DLD1 (cell line): ENCODE data around the gene EMD.
"Not testable (repeated sequence)": the region's sequence is repeated elsewhere in the genome, so short reads cannot be mapped to it uniquely, and the experiment has no call there.

Source experiments
- in situ Hi-C: cut with HindIII; loops from 2 replicates; pipeline ENCODE4 v1.10.0; 2017; ENCODE audit warnings: low sequenced_read_pairs

EMD gene

DNA sequence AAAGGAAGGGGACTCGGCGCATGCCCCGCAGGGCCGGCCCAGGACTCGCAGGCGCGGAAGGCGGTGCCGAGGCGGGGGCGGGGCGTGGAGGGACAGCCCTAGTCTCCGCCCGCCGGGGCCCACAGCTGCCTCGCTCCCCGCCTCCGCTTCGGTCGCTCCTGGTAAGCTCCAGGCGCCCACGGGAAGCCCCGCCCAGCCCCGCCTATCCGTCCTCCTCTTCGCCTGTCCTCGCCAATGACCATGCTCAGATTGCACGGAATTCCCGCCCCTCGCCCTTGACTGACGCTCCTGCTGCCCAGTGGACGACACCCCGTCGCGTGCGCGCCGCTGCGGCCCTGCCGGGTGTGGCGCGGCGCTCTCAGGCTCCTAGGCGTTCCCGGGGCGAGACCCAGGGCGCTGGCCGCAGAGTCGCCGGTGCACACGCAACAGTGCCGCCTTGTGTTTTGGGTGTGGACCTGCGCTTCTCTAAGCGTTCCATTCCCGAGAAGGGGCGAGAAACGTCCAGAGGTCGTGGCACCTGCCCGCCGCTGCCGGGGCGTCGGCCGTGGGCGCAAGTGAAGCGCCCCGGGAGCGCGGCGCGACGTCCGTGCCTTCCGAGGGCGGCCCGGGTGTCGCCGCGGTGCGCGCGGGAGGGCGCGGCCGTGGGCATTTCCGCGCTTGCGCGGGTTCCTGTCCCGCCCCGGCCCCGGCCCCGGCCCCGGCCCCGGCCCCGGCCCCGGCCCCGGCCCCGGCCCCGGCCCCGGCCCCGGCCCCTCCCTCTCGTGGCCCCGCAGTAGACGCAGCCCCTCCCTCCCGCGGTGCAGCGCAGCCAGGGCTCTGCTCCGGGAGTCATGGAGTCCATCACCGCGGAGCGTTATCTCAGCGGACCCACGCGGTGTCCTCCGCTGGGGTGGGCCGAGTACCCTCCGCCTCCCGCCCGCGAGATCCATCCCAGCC is 11.0 kb downstream of the EMD start:
- in situ Hi-C loops = not testable (repeated sequence)

DNA sequence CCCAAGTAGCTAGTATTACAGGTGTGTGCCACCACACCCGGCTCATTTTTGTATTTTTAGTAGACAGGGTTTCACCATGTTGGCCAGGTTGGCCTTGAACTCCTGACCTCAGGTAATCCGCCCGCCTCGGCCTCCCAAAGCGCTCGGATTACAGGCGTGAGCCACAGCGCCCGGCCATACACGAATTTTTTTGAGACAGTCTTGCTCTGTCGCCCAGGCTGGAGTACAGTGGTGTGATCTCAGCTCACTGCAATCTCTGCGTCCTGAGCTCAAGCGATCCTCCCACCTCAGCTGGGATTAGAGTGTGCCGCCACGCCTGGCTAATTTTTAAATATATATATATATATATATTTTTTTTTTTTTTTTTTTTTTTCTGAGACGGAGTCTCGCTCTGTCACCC is 17.3 kb downstream of the EMD start:
- in situ Hi-C loops = not testable (repeated sequence)

DNA sequence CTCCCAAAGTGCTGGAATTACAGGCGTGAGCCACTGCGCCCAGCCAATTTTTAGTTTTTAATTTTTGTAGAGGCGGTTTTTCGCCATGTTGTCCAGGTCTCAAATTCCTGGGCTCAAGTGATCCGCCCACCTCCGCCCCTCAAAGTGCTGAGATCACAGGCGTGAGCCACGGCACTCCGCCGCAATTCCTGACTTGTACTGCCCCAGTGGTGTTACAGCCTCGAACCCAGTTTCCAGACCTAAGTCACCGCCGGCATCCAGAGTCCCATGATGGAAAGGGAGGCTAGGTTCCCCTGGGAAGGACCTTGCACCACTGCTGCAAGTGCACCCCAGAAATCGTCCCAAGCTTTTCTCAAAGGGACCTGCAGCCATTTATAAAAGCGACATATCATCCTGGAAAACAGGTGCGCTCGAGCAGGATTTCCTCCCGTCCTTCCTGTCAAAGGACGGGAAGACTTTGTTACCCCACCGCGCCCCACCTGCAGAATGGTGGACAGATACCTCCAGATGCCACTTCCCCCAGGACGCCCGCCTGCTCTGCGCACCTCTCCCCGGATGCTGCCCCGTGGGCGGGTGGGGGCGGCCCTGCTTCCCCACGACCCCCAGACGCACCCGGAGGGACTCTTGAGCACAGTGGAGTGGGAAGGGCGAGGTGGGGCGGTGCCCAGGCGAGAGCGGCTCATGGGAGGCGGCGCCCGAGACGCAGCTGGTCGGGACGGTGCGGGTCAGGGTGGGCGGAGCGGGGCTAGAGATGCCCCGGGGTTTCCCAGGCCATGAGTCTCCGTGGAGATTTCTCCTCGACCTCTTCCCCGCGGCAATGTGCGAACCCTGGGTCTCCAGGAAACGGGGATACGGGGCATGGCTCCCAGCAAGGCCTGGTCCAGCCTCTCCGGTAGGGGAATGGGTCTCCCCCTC is 18.1 kb downstream of the EMD start:
- in situ Hi-C loops = no loop called here

DNA sequence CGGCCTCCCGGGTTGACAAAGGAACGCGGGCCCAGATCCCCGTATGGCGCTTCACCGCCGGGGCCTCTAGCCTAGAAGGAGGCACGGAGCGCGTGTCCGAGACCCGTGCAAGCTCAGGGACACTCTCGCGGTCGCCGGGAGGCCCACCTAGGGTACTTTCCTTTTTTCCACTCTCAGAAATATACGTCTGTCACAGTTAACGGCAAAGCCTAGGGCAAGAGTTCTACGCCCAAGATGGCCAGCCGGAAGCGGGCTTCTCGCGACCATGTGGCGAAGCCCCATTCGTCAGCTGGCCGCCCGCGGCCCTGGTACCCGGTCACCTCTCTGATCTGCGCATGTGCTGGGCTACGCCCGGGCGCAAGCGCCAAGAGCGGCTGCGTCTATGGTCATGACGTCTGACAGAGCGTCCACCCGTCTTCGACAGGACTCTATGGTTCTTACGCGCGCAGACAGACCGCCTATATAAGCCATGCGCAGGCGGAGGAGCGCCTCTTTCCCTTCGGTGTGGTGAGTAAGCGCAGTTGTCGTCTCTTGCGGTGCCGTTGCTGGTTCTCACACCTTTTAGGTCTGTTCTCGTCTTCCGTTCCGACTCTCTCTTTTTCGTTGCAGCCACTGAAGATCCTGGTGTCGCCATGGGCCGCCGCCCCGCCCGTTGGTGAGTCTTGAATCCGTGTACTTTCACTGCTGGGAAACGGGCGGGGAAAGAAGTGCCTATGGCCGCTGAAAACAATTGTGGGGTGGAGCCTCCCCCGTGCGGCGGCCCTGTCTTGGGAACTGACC is 19.0 kb downstream of the EMD start, which contains the start of gene RPL10:
TSS of gene RPL10 (plus strand) at position 490 of the 780 bp plus-strand sequence. CDS start at position 633, 143 bp downstream.
- in situ Hi-C loops = no loop called here

DNA sequence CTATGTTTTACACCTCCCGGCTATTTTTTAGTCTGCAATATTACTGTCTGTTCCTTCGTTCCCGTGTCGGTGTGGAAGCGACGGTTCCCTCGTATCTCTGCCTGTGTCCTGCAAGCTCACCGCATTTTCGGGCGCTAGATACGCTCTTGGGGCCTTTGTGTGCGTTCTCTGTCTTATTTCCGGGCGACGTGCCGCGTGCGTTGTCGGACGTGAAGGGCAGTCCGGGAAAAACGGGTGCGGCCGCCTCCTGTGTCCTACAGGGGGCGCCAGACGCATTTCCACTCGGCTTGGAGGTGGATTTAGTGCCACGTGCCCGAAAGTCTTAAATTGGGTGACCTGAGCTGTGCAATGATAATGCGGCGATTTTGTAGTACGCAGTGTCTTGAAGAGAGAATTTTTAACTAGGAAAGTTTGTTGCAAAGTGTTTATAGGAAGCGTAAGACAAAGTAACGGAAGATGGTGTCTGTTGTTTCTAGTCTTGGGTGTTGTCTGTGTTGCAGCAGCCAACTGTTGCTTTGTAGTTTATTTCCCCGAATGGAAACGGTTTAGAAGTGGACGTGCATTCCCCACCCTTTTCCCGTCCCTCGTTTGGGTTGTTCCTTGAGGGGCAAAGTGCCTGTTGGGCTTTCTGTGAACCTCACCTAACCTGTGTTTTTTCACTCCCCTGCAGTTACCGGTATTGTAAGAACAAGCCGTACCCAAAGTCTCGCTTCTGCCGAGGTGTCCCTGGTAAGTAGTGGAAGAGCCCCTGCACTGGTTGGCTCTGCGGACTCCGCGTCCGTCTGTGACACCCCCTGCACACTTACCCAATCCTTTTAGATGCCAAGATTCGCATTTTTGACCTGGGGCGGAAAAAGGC is 19.8 kb downstream of the EMD start:
- in situ Hi-C loops = no loop called here

DNA sequence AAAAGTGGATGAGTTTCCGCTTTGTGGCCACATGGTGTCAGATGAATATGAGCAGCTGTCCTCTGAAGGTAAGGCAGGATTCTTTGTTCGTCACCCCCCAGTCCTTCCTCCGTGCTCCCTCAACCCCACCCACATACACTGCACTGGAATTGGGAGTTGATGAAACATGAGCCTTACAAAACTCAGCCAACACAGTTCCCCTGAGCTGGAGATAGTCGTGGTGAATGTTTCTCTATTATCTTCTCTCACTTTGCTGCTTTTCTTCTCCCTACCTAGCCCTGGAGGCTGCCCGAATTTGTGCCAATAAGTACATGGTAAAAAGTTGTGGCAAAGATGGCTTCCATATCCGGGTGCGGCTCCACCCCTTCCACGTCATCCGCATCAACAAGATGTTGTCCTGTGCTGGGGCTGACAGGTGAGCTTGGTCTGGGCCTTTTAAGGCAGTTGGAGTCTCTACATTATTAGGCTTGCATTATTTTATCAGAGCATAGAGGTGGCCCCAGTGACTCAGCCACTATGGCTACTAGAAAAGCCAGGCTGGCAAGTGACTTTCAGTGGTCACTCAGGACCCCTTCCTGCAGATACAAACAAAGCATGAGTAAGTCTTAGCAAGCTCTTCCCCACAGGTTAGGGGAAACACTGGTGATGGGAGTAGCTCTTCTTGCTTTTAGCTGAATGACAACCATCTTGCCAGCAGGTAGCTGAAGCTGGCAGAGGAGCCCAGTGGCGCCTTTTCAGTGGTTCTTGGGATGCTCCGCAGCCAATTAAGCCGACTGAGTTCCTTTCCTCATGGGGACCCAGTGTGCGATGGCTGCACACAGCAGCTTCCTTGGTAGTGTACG is 20.7 kb downstream of the EMD start:
- in situ Hi-C loops = no loop called here

DNA sequence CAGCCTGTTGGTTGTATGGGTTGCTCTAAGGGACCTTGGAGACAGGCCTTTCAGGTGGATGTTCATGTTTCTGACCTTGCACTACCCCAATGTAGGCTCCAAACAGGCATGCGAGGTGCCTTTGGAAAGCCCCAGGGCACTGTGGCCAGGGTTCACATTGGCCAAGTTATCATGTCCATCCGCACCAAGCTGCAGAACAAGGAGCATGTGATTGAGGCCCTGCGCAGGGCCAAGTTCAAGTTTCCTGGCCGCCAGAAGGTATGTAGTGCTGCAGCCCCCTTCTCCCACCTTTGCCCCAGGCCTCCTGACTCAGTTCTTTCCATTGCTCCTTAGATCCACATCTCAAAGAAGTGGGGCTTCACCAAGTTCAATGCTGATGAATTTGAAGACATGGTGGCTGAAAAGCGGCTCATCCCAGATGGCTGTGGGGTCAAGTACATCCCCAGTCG is 21.3 kb downstream of the EMD start:
- in situ Hi-C loops = not testable (repeated sequence)

DNA sequence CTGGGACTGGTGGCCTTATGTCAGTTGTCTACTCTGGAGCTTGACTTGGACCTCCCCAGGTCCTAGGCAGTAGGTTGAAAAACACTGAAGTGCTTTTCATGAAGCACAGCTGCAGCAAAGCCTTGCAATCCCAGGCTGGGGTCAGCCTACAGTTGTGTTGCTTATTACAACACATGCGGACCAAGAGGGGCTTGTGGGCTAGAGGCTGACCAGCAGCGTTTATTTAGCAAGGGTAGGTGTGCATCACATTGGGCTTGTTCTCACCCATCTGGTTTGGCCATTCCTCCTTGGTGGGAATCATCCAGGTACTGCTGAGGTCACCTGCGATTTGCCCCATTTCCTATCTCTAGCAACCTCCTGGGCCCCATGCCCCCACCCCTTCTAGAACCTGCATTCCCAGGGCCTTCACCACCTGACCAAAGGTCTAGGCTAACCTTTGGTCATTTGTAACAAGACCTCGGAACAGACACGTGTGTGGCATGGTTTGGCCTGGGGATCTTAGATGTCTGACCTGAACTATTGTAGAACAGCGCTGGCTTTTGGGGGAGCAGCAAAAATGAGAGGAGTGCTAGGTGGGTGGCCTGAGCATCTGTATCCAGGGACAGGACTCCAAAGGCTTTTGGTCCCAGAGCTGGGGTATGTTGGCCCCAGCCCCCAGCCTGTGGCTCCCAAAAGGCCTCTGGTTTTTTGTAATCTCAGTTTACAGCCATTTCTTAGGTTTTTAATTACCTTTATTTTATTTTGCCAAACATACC is 22.1 kb downstream of the EMD start:
- in situ Hi-C loops = no loop called here

DNA sequence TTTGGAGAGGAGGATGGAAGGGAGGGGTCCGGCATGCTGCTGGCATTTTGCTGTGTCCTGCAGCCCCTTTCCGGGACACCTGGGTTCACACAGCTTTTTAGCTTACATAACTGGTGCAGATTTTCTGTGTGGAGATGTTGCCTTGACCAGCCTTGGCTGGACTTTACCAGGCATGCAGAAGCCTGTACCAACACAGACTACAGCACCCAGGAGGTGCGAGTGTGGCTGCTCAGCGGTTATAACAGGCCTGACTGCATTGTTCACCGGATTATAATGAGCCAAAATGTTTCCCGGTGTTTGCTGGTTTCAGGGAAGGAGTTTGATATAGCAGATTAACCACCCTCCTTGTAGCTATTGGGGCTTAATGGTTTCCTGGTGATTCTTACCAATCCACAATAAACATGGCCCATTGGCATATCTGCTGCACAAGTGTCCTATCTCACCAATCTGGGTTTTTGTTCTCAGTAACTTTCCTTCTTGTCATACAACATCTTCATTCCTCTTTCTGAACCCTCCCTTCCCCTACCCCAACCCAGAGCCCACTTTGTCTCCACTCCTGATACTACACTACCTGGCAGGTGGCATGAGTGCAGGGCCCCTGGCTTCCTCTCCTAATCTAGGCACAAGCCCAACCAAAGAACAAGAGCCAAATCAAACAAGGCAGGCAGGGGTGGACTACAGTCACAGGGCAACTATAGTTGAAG is 23.0 kb downstream of the EMD start:
- in situ Hi-C loops = no loop called here

DNA sequence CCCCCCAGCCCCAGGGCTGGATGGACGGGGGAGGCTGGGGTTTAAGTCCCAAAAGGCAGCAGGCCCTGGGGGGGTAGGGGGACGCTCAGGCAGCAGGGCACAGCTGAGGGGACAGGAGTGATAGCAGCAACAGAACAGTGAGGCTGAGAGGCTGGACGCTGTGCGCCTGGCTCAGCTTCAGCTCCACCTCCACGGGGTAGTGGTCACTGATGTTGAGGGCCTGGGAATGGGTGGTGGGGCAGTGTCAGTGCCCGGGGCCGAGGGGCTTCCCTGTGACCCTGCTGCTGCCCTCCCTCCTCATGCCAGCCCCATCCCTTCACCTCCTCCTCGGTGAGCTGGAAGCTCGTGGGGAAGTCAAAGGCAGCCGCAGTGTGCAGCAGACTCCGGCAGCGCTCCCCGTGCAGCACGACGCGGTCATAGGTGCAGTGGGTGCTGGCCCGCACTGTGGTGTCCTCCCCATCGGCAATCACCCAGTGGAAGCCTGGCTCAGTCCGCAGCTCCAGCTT is 23.6 kb downstream of the EMD start:
- in situ Hi-C loops = no loop called here

DNA sequence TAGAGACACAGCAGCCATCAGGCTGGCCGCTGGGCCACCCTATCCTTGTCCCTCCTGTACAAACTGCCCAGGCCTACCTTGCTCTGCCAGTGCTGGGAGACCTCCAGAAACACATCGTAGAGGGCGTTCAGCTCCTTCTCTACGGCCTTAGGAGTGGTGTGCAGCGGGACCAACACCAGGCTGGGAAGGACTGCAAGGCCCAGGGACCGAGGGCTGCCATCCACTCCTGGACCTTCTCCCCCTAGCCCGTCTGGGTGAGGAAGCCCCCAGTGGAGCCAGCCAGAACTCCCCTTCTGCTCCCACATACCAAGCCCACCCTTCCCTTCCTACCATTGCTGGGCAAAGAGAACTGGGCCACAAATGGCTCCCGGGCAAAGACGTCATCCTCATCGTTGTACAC is 24.1 kb downstream of the EMD start:
- in situ Hi-C loops = no loop called here

DNA sequence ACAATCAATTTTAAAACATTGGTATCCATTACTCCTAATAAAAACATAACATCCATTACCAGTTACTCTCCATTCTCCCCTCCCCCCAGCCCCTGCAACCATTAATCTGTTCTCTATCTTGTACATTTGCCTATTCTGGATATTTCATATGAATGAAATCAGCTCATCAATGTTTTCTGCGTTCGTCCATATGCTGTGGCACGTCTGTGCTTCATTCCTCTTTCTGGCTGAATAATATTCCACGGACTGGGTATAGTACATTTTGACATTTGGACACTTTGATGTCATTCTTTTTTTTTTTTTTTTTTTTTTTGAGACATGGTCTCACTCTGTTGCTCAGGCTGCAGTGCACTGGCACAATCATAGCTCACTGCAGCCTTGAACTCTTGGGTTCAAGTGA is 24.8 kb downstream of the EMD start:
- in situ Hi-C loops = no loop called here

DNA sequence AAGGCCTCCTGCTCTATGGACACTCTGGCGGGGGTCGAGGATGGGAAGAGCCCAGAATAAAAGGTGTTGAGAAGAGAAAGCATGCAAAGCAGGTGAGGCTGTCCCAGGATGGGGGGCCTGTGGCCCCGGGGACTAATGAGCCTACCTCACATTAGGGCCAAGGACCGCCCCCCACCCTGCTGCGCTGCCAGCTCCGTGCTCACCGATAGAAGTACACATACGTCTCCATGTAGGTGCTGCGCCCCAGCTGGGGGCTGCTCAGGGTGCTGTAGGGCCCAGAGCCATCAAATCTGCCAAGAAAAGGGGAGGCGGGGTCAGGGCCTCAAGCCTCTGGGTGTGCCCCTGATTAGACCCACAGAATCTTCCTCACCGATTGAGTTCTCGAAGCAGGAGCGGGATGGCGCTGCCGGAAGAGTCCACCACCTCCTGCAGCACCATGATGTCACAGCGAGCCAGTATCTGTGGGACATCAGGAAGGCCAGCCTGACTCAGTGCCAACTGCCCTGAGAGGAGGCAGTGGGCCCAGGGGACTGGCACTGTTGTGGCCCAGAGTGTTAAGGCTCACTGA is 25.6 kb downstream of the EMD start:
- in situ Hi-C loops = no loop called here

DNA sequence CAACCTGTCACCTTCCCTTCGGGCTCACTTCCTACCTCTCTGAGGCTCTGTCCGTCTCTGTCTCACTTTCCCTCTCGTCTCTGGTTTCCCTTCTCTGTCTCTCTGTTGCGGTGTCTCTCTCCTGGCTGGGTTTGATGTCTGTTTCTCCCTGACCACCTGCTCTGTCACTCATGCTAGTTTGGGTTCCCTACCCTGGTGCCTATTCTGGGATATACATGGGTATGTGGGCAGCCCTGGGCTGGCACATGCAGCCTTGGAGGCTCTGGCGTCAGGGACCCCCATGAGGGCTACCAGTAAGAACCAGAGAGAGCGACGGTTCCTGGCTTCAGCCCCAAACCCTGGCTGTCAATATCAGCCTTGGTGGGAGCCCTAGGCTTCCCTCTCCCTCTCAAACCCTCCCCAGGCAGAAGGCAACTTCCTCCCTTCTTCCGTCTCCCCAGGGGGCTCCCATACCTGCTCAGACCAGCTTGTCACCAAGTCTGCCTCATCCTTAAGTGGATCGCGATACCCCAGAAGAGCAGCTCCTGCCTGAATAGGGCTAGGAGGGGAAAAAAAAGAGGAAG is 29.6 kb downstream of the EMD start:
- in situ Hi-C loops = no loop called here

DNA sequence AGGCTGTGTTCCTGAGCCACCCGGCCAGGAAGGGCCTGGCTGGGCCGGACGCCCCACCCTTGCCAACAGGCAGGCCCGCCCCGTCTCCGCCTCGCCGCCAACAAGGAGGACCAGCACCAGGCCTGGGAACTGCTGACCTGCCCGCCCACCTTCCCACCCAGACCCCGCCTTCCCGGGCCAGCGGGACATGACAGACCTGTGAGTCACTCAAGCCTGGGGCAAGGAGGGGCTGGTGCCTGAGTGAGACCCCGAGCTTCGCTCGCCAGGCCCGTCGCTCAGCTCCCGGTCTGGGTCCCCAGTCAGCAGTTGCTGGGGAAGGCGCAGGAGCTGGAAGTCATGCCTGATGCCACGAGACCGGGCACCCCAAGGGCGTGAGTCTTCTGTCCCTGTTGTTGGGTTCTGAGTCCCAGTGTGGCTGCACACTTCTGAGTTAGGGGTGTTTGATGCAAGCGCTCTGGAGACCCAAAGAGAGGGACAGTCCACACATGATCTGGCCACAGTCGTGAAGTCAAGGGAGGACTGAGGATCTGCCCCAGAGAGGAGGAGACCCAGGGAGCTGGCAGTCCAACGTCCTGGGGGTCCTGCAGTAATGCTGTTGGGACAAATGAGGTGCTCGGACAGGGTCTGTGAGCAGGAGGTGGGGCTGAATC is 30.3 kb downstream of the EMD start, which contains the start of gene DNASE1L1:
TSS of gene DNASE1L1 (minus strand) at position 33 of the 650 bp plus-strand sequence. CDS start 3,686 bp downstream, outside the sequence.
- in situ Hi-C loops = no loop called here

DNA sequence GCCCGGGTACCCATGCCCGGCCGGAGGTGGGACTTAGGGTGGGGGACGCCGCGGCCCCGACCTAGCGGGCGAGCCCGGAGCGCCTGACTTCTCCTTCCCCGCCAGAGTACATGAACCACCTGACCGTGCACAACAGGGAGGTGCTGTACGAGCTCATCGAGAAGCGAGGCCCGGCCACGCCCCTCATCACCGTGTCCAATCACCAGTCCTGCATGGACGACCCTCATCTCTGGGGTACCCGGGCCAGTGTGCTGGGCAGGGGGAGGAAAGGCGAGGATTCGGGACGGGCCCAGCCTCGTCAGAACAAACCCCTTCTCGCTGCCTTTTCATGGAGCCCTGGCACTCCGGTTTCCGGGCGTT is 32.9 kb downstream of the EMD start:
- in situ Hi-C loops = no loop called here
